Endothelial cell of umbilical vein (primary cell): Measurements from ENCODE around the gene HPS4. TPM values are rescaled to one million over a fixed set of nuclear protein-coding genes. Genes with fewer than 3 reads are reported as not detected.

Experiments
- BruUV-seq: library from RNA; stranded (reverse); fragments of 400-500 nt; replicated peaks from 2 replicates; lab custom pipeline; 2021; lab: Mats Ljungman, UMichigan
- CTCF ChIA-PET: fragments of 300-600, 350-600 bp; sonication (Branson Sonifier 250); formaldehyde crosslinking; loops from one replicate; lab custom pipeline; 2021; ENCODE audit warnings: antibody characterized with exemption, inconsistent platforms; lab: Charles Lee
- POLR2A ChIA-PET: fragments of 300-600, 350-600 bp; sonication (Branson Sonifier 250); formaldehyde crosslinking; loops from one replicate; lab custom pipeline; 2021; ENCODE audit warnings: antibody characterized with exemption, inconsistent platforms; lab: Charles Lee
- DNase-seq: peaks from one replicate; pipeline ENCODE4 v3.0.0-alpha.2; 2011; ENCODE audit warnings: low read depth, low spot score
- FAIRE-seq: peaks from 2 replicates; lab custom pipeline; 2011; peaks lifted over from hg19 to GRCh38; lab: Jason Lieb, UNC
- H2AFZ ChIP-seq: 2 replicates; pipeline ENCODE4 v1.6.0; 2012; ENCODE audit warnings: low read depth, low read length, control low read depth, inconsistent platforms
- H3K27ac ChIP-seq: 2 replicates; pipeline ENCODE4 v1.5.1; 2011; ENCODE audit warnings: low read depth, mild to moderate bottlenecking, control low read depth, low read length, moderate library complexity; ENCODE audit not compliant: insufficient read depth
- H3K27me3 ChIP-seq, 2 experiments: 2 replicates each; pipeline versions ENCODE4 v1.6.0 to v1.6.1; 2011; ENCODE audit warnings: low read length in 2 of 2, mixed read lengths in 1 of 2; ENCODE audit not compliant: control insufficient read depth in 2 of 2, insufficient read depth in 2 of 2
- H3K36me3 ChIP-seq, 2 experiments: 2 replicates in 1 of 2; 3 replicates in 1 of 2; pipeline ENCODE4 v1.5.1; 2011; ENCODE audit warnings: low read length in 2 of 2, mild to moderate bottlenecking in 1 of 2, moderate library complexity in 1 of 2; ENCODE audit not compliant: control insufficient read depth in 2 of 2, insufficient read depth in 2 of 2; ENCODE audit errors: extremely low read depth in 1 of 2
- H3K4me1 ChIP-seq: 3 replicates; pipeline ENCODE4 v1.5.1; 2011; ENCODE audit warnings: mild to moderate bottlenecking, low read length; ENCODE audit not compliant: control insufficient read depth, insufficient read depth; ENCODE audit errors: extremely low read depth
- H3K4me2 ChIP-seq: 2 replicates; pipeline ENCODE4 v1.6.1; 2011; ENCODE audit warnings: low read length, control low read depth, mixed read lengths; ENCODE audit not compliant: insufficient read depth
- H3K4me3 ChIP-seq, 3 experiments: fragments of 200-600 bp in 1 of 3; sonication (generic), shearing (Covaris generic) in 1 of 3; replicated peaks in 1 of 3; 2 replicates each; pipeline ENCODE4 v1.5.1; 2011 to 2016; ENCODE audit warnings: control low read depth in 3 of 3, low read length in 3 of 3, mild to moderate bottlenecking in 2 of 3, inconsistent platforms in 1 of 3, low read depth in 1 of 3, moderate library complexity in 1 of 3; ENCODE audit not compliant: insufficient read depth in 1 of 3
- H3K79me2 ChIP-seq: 2 replicates; pipeline ENCODE4 v1.6.0; 2012; ENCODE audit warnings: low read length, inconsistent platforms; ENCODE audit not compliant: control insufficient read depth, insufficient read depth
- H3K9ac ChIP-seq: replicated peaks from 2 replicates; pipeline ENCODE3; 2011; ENCODE audit warnings: low read length, control low read depth; ENCODE audit not compliant: insufficient read depth; ENCODE audit errors: extremely low read depth
- H3K9me1 ChIP-seq: replicated peaks from 3 replicates; pipeline ENCODE4 v1.6.0; 2011; ENCODE audit warnings: mild to moderate bottlenecking, low read length; ENCODE audit not compliant: control insufficient read depth, insufficient read depth; ENCODE audit errors: extremely low read depth
- H3K9me3 ChIP-seq: replicated peaks from 2 replicates; pipeline ENCODE4 v1.5.1; 2012; ENCODE audit warnings: low read length, inconsistent platforms; ENCODE audit not compliant: control insufficient read depth, insufficient read depth
- H4K20me1 ChIP-seq: replicated peaks from 2 replicates; pipeline ENCODE3; 2011; ENCODE audit warnings: mild to moderate bottlenecking, low read length; ENCODE audit not compliant: control insufficient read depth, insufficient read depth; ENCODE audit errors: extremely low read depth
- EZH2 ChIP-seq: IDR thresholded peaks from 2 replicates; pipeline ENCODE4 v1.6.1; 2012; ENCODE audit warnings: borderline replicate concordance, low read depth, mild to moderate bottlenecking, moderate library complexity, low read length, inconsistent platforms; ENCODE audit not compliant: severe bottlenecking
- FOS ChIP-seq: IDR thresholded peaks from 2 replicates; pipeline ENCODE4 v1.6.1; 2011; ENCODE audit warnings: mild to moderate bottlenecking, low read length, moderate library complexity, borderline replicate concordance; ENCODE audit not compliant: insufficient read depth
- GATA2 ChIP-seq: IDR thresholded peaks from 2 replicates; pipeline ENCODE4 v1.7.0; 2011; ENCODE audit warnings: low read depth, mild to moderate bottlenecking, moderate library complexity, mixed read lengths, low read length; ENCODE audit not compliant: insufficient read length, insufficient read depth
- JUN ChIP-seq: IDR thresholded peaks from 2 replicates; pipeline ENCODE4 v1.6.1; 2011; ENCODE audit warnings: borderline replicate concordance, low read depth; ENCODE audit not compliant: insufficient read length, insufficient read depth
- MYC ChIP-seq: IDR thresholded peaks from one replicate; pipeline ENCODE4 v1.6.1; 2011; ENCODE audit warnings: mild to moderate bottlenecking, low read depth, low read length
- POLR2A ChIP-seq: IDR thresholded peaks from 2 replicates; pipeline ENCODE4 v1.6.1; 2012; ENCODE audit warnings: low read depth, mild to moderate bottlenecking, control low read depth, low read length
- POLR2AphosphoS5 ChIP-seq: IDR thresholded peaks from 2 replicates; pipeline ENCODE4 v1.6.1; 2012; ENCODE audit warnings: low read depth, mild to moderate bottlenecking, control low read depth, low read length, moderate library complexity; ENCODE audit not compliant: insufficient read depth
- dilution Hi-C: fragments of 300-500 bp; cut with MboI; formaldehyde crosslinking; loops from one replicate; pipeline ENCODE4 v1.15.0; 2019; ENCODE audit warnings: low sequenced_read_pairs; ENCODE audit not compliant: extremely low pct_ligation_motif_present
- intact Hi-C: fragments of 100-400 bp; cut with micrococcal nuclease; formaldehyde crosslinking; loops from one replicate; pipeline ENCODE4 v1.10.0; 2022
- polyA plus RNA-seq, 4 experiments: library from polyadenylated mRNA; depleted of rRNA in 3 of 4; stranded (reverse) in 3 of 4; unstranded in 1 of 4; fragments of >200 nt; gene quantifications; 2 replicates each; pipeline versions ENCODE4 v1.2.1 to v1.2.3, GENCODE V29; 2011 to 2012; ENCODE audit warnings: missing spikeins in 1 of 4
- total RNA-seq: library from RNA; stranded (reverse); gene quantifications from 2 replicates; pipeline ENCODE4 v1.2.3, GENCODE V29; 2021
- TF ChIP-seq, protein P1 (sequence below), 2 donors: IDR thresholded peaks; 1 replicate in 1 of 2; 2 replicates in 1 of 2; pipeline ENCODE4 v1.5.1; 2011; ENCODE audit warnings: low read length in 2 of 2, mild to moderate bottlenecking in 2 of 2, moderate library complexity in 2 of 2, control low read depth in 1 of 2, inconsistent platforms in 1 of 2, low read depth in 1 of 2; ENCODE audit not compliant: insufficient read depth in 1 of 2; ENCODE audit errors: extremely low read depth in 1 of 2
- TF ChIP-seq, protein P2 (sequence below): IDR thresholded peaks from 2 replicates; pipeline ENCODE4 v1.6.1; 2011; ENCODE audit not compliant: insufficient read depth, insufficient read length

HPS4 gene
- total and polyA plus RNA-seq, 2 donors (not counting 3 experiments of a cell fraction or from before 2014, with no cell fraction given): 28.4 to 29.7 TPM

DNA sequence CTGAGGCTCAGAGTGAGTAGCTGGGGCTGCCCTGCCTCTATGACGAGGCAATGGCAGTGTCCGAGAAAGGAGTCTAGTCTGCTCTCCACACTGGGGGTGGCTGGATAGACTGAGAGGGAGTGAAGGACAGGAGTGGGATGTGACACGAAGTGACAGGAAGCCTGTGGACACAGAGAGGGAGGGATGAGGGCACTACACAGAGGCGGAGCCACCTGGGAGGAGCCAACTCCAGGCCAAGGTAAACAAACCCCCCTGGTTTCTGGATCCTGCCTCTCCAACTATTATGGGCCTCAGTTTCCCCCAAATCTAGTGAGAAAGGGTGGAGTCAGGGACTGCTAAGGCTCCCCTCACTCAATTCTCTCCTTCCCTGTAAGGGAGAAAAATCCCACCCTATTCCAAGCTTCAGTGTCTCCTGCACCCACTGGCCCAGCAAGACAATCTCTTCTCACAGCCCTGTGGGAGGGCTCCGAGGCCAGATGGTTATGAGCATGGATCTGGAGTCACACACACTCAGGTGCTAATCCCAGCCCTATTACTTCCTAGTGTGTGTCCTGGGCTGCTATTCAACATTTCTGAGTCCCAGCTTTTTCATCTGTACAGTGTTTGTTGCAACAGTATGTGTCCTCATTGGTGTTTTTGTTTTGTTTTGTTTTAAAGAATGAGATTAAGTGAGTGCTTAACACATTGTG is 29.6 kb downstream of the HPS4 start:
- Histone ChIP-seq H4K20me1 (no peaks in the 10 kb centered on the region), H3K79me2 (no peaks in the 10 kb centered on the region), H3K27ac (no peak overlapping the region), H3K9ac (no peak overlapping the region), H3K36me3 (peaks cover 6 to 23% of the 10 kb centered on the region in 2 experiments), H2AFZ (no peak overlapping the region), H3K4me3 (no peak overlapping the region), H3K4me2 (no peak overlapping the region), H3K9me3 (no peaks in the 10 kb centered on the region), H3K4me1 (no peaks in the 10 kb centered on the region), H3K27me3 (no peaks in the 10 kb centered on the region), H3K9me1 (no peaks in the 10 kb centered on the region)
- no TSS peak for BruUV-seq
- DNase-seq: no peak
- no peak for FAIRE-seq
- POLR2A ChIA-PET: no interaction called here
- TF ChIP-seq EZH2: no peak
- TF ChIP-seq POLR2A: no peak
- TF ChIP-seq, protein P1, sequence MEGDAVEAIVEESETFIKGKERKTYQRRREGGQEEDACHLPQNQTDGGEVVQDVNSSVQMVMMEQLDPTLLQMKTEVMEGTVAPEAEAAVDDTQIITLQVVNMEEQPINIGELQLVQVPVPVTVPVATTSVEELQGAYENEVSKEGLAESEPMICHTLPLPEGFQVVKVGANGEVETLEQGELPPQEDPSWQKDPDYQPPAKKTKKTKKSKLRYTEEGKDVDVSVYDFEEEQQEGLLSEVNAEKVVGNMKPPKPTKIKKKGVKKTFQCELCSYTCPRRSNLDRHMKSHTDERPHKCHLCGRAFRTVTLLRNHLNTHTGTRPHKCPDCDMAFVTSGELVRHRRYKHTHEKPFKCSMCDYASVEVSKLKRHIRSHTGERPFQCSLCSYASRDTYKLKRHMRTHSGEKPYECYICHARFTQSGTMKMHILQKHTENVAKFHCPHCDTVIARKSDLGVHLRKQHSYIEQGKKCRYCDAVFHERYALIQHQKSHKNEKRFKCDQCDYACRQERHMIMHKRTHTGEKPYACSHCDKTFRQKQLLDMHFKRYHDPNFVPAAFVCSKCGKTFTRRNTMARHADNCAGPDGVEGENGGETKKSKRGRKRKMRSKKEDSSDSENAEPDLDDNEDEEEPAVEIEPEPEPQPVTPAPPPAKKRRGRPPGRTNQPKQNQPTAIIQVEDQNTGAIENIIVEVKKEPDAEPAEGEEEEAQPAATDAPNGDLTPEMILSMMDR (IDR thresholded peaks at IDR 0.05; ENCODE audit: extremely low read depth in 1 of 2, insufficient read depth in 1 of 2, low read depth in 1 of 2, low read length in 2 of 2): no peak
- intact Hi-C loops: no loop called here
- dilution Hi-C loops: no loop called here
- CTCF ChIA-PET: no interaction called here

DNA sequence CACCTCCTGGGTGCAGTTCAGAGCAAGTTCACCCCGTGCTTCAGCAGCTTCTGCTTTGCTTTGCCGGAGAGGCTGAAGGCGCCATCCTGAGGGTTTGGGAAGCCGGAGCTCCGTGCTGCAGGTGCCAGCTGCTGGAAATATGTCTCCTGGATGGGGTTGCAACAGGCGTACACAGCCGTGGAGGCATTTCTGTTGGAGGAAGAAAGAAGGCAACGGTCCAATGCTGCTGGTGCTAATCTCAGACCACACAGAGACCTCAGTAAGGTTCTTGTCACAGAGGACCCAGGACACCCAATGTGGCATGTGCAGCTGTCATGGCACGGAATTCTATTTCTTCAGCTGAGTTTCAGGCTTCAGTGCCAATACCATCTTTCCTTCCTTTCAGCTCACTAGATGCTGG is 30.4 kb downstream of the HPS4 start:
- H3K4me1 ChIP-seq: no peaks in the 10 kb centered on the region
- intact Hi-C loops (no loop called here), dilution Hi-C loops (no loop called here)
- no TSS peak for BruUV-seq
- ChIA-PET CTCF (interaction anchor here (0.9 kb wide), 1 partner anchor 23 kb away, joined by 3 read pairs; no protein-coding TSS in a partner anchor), POLR2A (no interaction called here)
- TF ChIP-seq, protein P1 (IDR thresholded peaks at IDR 0.05; ENCODE audit: extremely low read depth in 1 of 2, insufficient read depth in 1 of 2, low read depth in 1 of 2, low read length in 2 of 2): no peak
- TF ChIP-seq EZH2 (no peak), JUN (no peak), GATA2 (no peak), POLR2AphosphoS5 (no peak), POLR2A (no peak), MYC (no peak), FOS (no peak)
- TF ChIP-seq, protein P2, sequence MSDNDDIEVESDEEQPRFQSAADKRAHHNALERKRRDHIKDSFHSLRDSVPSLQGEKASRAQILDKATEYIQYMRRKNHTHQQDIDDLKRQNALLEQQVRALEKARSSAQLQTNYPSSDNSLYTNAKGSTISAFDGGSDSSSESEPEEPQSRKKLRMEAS: no peak
- no peak overlapping the region for H3K4me3 ChIP-seq
- no peak overlapping the region for H2AFZ ChIP-seq
- no peaks in the 10 kb centered on the region for H3K27me3 ChIP-seq
- no peaks in the 10 kb centered on the region for H4K20me1 ChIP-seq
- FAIRE-seq: no peak
- no peak overlapping the region for H3K9ac ChIP-seq
- H3K4me2 ChIP-seq: no peak overlapping the region
- H3K36me3 ChIP-seq: peaks cover 6 to 21% of the 10 kb centered on the region in 2 experiments
- H3K27ac ChIP-seq: no peak overlapping the region
- H3K9me3 ChIP-seq: no peaks in the 10 kb centered on the region
- H3K79me2 ChIP-seq: no peaks in the 10 kb centered on the region
- H3K9me1 ChIP-seq: no peaks in the 10 kb centered on the region
- no peak for DNase-seq
